Activated CD4-positive, CD25-positive, alpha-beta regulatory T cell treated with anti-CD3 and anti-CD28 coated beads, Interleukin-2, amount 50 U/mL, for 24 hours (primary cell): ENCODE measurements around the gene CCNI2.
A peak's percentile ranks its signal among the peaks of the same experiment; 100 is the strongest.

Experiments used
- ATAC-seq, 2 donors: fragments of 150-1000 bp; cut with Tn5 transposase; one replicate each; pipeline ENCODE4 v1.10.0; 2021; ENCODE audit warnings: mild to moderate bottlenecking in 1 of 2, moderate library complexity in 1 of 2

CCNI2 gene

DNA sequence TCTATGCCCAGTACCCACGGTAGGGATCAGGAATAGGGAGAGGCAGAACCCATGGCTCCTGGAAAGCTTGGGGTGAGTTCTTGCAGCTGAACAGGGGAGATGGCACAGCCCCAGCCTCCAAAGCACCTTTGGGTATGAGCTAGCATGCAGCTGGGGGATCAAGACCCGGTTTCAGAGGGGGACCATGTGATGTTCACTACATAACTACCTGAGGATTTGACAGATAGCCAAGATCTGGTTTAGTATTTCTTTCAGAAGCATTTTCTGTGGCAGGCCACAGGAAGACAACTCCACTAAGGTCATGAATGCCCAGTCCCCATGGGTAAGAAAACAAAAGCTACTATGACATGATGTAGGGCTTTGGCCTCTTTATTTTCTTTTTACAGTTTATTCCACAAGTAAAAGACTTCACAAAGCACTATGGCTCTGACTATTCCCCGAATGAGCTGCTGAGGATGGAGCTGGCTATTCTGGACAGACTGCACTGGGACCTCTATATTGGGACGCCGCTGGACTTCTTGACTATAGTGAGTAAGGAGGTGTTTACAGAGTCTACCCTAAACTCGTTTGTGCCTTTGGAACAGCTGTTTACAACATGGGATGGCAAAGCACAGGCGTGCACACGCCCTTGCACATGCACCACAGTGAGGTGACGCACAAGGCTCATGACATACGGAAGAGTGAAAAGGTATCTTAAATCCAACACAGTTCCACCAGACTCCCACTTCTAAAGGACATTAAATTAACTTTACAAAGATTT lies 3.4 kb downstream of the CCNI2 start:
- no peak for ATAC-seq

DNA sequence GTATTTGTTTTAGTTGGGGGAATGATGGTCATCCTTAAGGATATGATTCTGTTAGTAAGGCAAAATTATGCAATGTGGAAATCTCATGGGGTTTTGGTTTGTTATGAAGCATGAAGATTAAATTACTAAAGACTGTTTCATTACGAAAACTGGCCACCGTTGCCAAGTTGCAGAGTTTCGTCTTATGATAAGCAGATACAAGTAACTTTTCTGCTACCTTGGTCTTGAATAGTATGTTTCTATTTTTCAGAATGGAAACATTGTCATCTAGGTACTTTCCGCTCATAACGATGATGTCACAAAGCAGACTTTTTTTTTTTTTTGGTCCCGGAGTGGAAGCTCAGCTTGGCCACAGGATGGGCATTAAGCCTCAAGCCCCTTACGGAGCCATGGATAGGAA lies 4.2 kb downstream of the CCNI2 start:
- peak; percentile 53 to 65 for ATAC-seq

DNA sequence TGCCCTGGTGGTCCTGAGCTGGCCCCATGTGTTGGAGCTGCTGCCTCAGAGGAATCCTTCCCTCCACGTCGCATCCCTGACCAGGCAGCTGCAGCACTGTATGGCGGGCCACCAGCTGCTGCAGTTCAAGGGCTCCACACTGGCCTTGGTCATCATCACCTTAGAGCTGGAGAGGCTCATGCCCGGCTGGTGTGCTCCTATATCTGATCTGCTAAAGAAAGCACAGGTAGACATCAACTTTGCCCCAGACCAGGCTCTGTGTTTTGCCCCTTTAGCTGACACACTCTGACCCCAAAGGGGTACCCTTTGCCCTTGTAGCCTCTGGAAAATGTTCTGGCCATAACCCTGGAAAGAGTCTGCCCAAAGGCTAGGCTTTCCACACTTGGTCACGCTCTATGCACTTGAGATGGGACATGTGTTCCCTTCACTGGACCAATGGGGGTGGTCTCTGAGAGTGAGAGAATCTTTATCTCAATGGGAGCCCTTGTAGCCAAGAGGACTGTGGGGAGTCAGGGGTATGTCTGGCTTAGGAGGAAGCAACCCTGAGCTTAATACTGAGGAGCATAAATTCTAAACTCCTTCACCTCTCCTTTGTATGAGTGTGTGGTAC lies 4.8 kb downstream of the CCNI2 start:
- ATAC-seq = no peak

DNA sequence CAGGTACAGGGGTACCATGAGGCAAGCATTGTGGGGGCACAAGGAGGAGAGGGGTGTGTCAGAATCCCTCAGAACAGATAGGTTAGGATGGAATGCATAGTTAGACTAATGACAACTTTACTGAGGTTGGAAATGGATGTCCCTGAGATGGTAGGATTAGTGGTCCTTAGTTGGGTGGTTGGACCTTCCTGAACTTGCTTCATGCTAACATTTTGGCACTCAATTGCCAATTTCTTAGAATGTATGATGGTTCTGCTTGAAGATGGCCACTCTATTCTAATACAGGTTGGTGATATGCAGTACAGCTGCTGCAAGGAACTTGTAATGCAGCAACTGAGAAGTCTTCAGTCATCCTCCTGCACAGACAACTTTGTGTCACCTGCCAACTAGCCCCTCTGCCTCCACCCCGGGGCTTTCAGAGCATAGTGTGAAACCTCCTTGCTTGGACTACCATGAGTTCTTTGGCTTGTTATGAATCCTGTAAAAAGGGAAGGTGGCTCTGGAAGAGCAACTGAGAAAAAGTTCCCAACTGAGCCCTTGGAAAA lies 5.4 kb downstream of the CCNI2 start:
- ATAC-seq = no peak

- ATAC-seq = peak; percentile 29 to 36
Measured at GRCh38 chr5:132753135-132753987, 6.1 kb downstream of the CCNI2 start.

- ATAC-seq = no peak
Measured at GRCh38 chr5:132754111-132754510, 6.9 kb downstream of the CCNI2 start.

GRCh38 chr5:132754947-132755346 lies 7.7 kb downstream of the CCNI2 start:
- ATAC-seq = no peak

- ATAC-seq = no peak
Measured at GRCh38 chr5:132756542-132756941, 9.3 kb downstream of the CCNI2 start.

DNA sequence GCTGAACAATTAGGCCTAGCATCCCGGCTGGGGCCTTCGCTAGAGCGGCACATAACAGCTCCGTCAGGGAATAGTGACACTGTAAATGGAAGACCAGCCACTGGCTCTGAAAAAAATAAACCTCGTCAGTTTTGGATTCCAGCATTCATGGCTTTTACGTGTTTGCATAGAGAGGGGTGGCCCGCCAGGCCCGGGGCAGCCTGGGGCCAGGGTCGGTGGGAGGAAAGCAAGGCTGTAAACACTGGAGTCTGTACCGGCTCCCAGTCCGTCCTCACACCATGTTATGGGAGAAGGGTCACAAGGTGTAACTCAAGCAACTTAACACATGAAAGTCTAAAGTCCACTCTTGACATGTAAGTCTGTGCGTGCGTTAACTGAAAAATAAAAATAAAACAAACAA lies 11.2 kb downstream of the CCNI2 start:
- no peak for ATAC-seq

- ATAC-seq = no peak
Measured at GRCh38 chr5:132759114-132760048, 12.2 kb downstream of the CCNI2 start.

GRCh38 chr5:132760049-132760420 lies 12.8 kb downstream of the CCNI2 start:
- no peak for ATAC-seq

DNA sequence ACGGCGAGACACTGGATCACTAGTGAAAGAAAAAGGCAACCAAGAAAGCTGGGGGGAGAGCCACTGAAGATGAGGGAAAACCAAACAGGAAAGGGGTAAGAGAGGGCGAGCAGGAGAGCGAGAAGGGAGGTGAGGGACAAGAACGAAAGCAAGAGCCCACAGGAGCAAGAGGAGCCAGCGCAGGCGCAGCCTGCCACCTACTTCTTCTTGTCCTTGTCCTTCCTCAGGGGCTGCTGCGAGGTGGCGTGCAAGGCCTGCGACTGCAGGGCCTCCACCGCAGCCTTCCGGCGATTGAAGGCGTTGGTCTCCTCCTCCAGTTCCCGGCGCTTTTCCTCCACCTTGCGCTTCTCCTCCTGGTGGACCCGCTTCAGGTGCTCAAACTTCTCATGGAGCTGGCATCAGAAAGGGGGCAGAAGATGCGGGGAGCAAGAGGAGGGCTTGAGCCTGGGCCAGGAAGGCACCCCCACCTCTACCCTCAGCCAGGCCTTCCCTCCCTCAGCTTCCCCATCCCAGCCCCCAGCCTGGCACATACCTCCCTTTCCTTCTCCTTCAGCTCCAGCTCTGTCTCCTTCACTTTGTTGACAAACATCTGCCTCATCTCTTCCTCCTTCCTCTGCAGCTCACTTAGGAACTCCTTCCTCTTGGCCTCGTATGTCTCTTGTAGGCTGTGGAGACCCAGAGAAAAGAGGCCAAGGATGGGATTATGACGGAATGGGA lies 13.5 kb downstream of the CCNI2 start:
- ATAC-seq = no peak

DNA sequence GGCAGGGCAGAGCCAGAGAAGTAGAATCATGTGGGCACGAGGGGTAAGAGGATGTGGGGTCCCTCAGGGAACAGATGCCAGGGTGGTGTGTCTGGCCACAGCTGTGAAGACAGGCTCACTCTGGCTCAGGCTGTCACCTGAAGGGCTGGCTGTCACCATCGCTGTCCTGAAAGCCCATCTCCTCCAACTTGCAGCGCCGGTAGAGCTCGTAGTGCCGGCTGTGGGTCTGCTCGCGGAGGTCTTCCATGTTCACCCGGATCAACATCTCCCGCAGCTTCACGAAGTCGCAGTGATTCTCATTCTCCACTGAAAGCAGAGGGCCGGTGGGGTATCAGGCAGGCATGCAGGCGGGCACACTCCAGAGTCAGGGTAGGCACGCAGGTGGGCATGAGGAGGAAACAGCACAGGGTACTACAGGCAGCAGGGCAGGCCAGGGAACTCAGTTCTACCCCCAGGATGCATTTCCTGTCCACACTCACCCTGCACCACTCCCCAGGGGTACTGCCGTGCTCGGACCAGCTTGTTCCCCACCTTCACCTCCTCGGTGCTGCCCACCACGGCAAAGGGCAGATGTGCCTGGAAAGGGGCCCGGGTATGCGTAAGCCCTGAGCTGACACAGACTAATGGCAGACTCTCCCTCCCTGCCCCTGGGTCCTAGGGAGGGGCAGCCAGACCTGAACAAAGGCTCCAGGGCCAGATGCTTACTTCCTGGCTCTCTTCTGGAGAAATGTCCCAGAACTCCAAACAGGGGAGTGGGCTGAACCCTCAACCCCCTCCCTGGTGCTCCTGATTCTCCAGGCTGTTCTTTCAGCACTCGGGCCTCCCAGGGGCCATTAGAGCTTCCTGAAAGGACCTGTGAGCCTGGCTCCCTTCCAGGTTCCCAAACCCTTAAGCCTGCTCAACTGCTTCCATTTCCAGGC lies 14.4 kb downstream of the CCNI2 start:
- no peak for ATAC-seq

DNA sequence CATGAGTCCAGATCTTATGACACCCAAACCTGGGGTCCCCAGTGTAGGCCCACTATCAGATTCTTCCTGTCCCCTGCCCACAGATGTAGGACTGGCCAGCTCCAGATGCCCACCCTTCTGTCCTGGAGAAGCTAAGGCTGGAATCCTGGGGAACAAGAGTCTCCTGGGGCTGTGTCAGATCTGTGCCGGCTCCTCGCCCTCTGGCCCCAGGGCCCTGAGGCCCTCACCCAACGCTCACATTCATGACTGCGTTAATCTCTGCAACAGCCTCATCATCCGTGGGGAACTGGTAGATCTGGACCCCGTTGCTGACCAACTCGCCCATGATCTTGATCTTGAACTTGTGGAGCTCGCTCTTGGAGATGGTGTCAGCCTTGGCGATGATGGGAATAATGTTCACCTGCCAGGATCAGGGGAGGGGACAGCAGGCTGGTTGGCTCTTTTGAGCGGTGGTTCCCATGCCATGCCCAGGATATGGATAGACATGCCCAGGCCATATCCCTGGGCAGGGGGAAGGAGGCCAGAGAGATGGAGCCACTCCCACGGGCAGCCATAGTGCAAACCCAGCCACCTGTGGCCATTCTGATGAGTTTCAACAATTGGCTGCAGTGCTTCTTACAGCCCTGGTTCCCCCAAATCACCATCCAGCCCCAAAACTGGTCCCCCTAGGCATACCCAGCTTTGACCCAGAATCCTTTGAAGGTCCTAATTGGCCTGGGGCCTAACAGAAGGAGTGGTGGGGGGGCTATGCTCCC lies 15.2 kb downstream of the CCNI2 start:
- no peak for ATAC-seq

GRCh38 chr5:132763181-132764036 lies 16.2 kb downstream of the CCNI2 start:
- ATAC-seq = no peak

DNA sequence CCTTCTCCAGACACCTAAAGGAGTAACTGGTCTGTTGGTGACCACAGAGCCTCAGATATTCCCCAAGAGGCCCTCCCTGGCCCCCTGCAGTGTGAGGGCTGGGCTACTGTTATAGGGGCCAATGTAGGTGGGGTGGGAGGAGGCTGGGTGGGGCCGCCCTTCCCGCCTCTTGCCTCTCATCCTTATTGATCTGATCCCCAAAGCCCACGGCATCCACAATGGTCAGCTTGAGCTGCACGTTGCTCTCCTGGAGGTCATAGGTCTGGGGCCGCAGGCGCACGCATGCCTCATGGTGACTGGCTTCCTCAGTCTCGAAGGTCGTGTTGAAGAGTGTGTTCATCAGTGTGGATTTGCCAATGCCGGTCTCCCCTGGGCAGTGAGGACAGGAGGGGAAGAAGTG lies 16.8 kb downstream of the CCNI2 start:
- ATAC-seq = no peak

DNA sequence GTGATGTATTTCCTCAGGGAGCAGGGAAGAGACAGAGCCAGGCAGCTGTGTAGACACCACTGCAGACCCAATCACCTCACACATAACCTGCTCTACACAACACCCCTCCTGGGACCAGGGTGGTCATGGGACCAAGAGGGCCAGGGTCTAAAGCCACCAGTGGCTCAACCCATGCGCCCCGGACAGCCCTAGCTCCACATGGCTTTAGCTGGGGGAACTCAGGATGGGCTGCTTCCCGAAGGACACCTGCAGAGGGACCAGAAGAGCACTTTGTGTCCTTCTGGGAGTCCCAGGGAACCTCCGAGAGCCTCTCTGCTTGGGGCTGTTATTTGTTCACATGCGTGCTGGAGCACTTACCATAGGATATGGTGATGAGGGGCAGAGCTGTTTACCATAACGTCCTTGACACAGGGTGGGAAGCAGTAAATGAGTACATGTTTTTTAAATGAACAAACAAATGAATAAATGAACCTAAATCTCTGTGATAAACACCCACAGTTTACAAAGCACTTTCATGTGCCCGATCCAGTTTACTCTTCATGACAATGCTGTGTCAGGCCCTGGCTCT lies 17.5 kb downstream of the CCNI2 start:
- ATAC-seq = no peak

GRCh38 chr5:132765311-132766019 lies 18.2 kb downstream of the CCNI2 start:
- no peak for ATAC-seq
